ENCODE results near the gene FAM50B. TPM values are rescaled to one million over a fixed set of nuclear protein-coding genes. Genes with fewer than 3 reads are reported as not detected.

The FAM50B gene
- total and polyA plus RNA-seq, 2 of the 13 experiments (the other 11 are each of a cell fraction or from before 2014, with no cell fraction given) = 0.05 TPM; not detected in 1

GRCh38 chr6:3806169-3806922, 42.8 kb upstream of the FAM50B start (continued):
- TF ChIP-seq ASH2L (IDR thresholded peaks at IDR 0.05; ENCODE audit: insufficient read length, low read depth, low read length) (peak; percentile 97), NR2C2 (CRISPR knock-in tag; IDR thresholded peaks at IDR 0.05; ENCODE audit: borderline replicate concordance) (peak; percentile 76), NCOA1 (CRISPR knock-in tag; IDR thresholded peaks at IDR 0.05) (no peak), CEBPZ (IDR thresholded peaks at IDR 0.05; ENCODE audit: low read length) (no peak), NONO (IDR thresholded peaks at IDR 0.05) (no peak), NONO (CRISPR knock-in tag; conservative IDR thresholded peaks at IDR 0.05) (0 out of 2 replicates have a peak, but pooled peaks have one; percentile 53), ZNF782 (CRISPR knock-in tag; IDR thresholded peaks at IDR 0.05; ENCODE audit: borderline replicate concordance) (no peak), IRX3 (CRISPR knock-in tag; IDR thresholded peaks at IDR 0.05; ENCODE audit: borderline replicate concordance, low read depth) (no peak), ZNF235 (CRISPR knock-in tag; IDR thresholded peaks at IDR 0.05; ENCODE audit: borderline replicate concordance) (no peak), ZSCAN21 (CRISPR knock-in tag; IDR thresholded peaks at IDR 0.05; ENCODE audit: borderline replicate concordance) (peak; percentile 73; the same call in 1 of the 2 replicates), ZBTB1 (CRISPR knock-in tag; IDR thresholded peaks at IDR 0.05; ENCODE audit: borderline replicate concordance) (no peak), ZNF777 (CRISPR knock-in tag; IDR thresholded peaks at IDR 0.05) (peak; percentile 32; the same call in 1 of the 2 replicates), ZNF20 (CRISPR knock-in tag; IDR thresholded peaks at IDR 0.05) (no peak), MLXIP (CRISPR knock-in tag; IDR thresholded peaks at IDR 0.05; ENCODE audit: borderline replicate concordance) (peak; percentile 56; the same call in 1 of the 2 replicates), CHCHD3 (CRISPR knock-in tag; IDR thresholded peaks at IDR 0.05) (no peak)
- TF ChIP-seq, protein P1, sequence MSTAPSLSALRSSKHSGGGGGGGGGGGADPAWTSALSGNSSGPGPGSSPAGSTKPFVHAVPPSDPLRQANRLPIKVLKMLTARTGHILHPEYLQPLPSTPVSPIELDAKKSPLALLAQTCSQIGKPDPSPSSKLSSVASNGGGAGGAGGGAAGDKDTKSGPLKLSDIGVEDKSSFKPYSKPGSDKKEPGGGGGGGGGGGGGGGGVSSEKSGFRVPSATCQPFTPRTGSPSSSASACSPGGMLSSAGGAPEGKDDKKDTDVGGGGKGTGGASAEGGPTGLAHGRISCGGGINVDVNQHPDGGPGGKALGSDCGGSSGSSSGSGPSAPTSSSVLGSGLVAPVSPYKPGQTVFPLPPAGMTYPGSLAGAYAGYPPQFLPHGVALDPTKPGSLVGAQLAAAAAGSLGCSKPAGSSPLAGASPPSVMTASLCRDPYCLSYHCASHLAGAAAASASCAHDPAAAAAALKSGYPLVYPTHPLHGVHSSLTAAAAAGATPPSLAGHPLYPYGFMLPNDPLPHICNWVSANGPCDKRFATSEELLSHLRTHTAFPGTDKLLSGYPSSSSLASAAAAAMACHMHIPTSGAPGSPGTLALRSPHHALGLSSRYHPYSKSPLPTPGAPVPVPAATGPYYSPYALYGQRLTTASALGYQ (CRISPR knock-in tag; IDR thresholded peaks at IDR 0.05) = no peak
- TF ChIP-seq, protein P2, sequence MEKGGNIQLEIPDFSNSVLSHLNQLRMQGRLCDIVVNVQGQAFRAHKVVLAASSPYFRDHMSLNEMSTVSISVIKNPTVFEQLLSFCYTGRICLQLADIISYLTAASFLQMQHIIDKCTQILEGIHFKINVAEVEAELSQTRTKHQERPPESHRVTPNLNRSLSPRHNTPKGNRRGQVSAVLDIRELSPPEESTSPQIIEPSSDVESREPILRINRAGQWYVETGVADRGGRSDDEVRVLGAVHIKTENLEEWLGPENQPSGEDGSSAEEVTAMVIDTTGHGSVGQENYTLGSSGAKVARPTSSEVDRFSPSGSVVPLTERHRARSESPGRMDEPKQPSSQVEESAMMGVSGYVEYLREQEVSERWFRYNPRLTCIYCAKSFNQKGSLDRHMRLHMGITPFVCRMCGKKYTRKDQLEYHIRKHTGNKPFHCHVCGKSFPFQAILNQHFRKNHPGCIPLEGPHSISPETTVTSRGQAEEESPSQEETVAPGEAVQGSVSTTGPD (CRISPR knock-in tag; IDR thresholded peaks at IDR 0.05) = no peak

Measured in HepG2 (cell line).